Natural killer cell (primary cell): ENCODE data around the gene ATG101. TPM values are rescaled to one million over a fixed set of nuclear protein-coding genes. Genes with fewer than 3 reads are reported as not detected.
A peak's percentile ranks its signal among the peaks of the same experiment; 100 is the strongest.

ENCODE experiments used
- ATAC-seq, 3 donors: fragments of 150-1000 bp in 2 of 3; fragments of 200-7000 bp in 1 of 3; cut with Tn5 transposase; 1 replicate in 1 of 3; 2 replicates in 2 of 3; pipeline ENCODE4 v1.10.0; 2021; ENCODE audit warnings: mild to moderate bottlenecking in 2 of 3, moderate library complexity in 2 of 3
- DNase-seq, 2 donors: peaks; one replicate each; pipeline versions ENCODE4 v3.0.0 to v3.0.0-alpha.2; 2013 to 2021; ENCODE audit warnings: mixed read lengths in 1 of 2
- H3K27ac ChIP-seq: one replicate; pipeline ENCODE4 v1.5.1; 2013; ENCODE audit warnings: mild to moderate bottlenecking, low read length
- H3K27me3 ChIP-seq: one replicate; pipeline ENCODE4 v1.6.1; 2013; ENCODE audit warnings: low read length; ENCODE audit not compliant: control insufficient read depth, insufficient read depth
- H3K36me3 ChIP-seq: one replicate; pipeline ENCODE4 v1.6.1; 2013; ENCODE audit warnings: low read length; ENCODE audit not compliant: control insufficient read depth, insufficient read depth
- H3K4me1 ChIP-seq: one replicate; pipeline ENCODE4 v1.6.1; 2013; ENCODE audit warnings: low read length; ENCODE audit not compliant: control insufficient read depth, insufficient read depth
- H3K4me3 ChIP-seq: one replicate; pipeline ENCODE4 v1.5.1; 2013; ENCODE audit warnings: low read length
- H3K9me3 ChIP-seq: one replicate; pipeline ENCODE4 v1.6.1; 2013; ENCODE audit warnings: low read length; ENCODE audit not compliant: control insufficient read depth, insufficient read depth
- H3K27ac Mint-ChIP-seq, 2 donors: one replicate each; pipeline ENCODE4 v1.8.0; 2022; ENCODE audit warnings: mild to moderate bottlenecking in 2 of 2, mixed read lengths in 2 of 2, moderate library complexity in 1 of 2
- H3K27me3 Mint-ChIP-seq, 2 donors: one replicate each; pipeline ENCODE4 v1.8.0; 2022; ENCODE audit warnings: low read depth in 2 of 2, mixed read lengths in 2 of 2
- H3K36me3 Mint-ChIP-seq: one replicate; pipeline ENCODE4 v1.8.0; 2022; ENCODE audit warnings: mixed read lengths
- H3K4me1 Mint-ChIP-seq, 2 donors: one replicate each; pipeline ENCODE4 v1.8.0; 2022; ENCODE audit warnings: mixed read lengths in 2 of 2
- H3K4me3 Mint-ChIP-seq: one replicate; pipeline ENCODE4 v1.8.0; 2022; ENCODE audit warnings: mild to moderate bottlenecking, moderate library complexity, mixed read lengths
- H3K9me3 Mint-ChIP-seq, 2 donors: one replicate each; pipeline ENCODE4 v1.8.0; 2022; ENCODE audit warnings: mixed read lengths in 2 of 2
- WGBS: methylation state at CpG from one replicate; pipeline ENCODE4 v1.1.7; 2013; ENCODE audit warnings: missing lambda C conversion rate; ENCODE audit not compliant: insufficient coverage; 5-methylcytosine and 5-hydroxymethylcytosine counted together
- intact Hi-C: fragments of 100-400 bp; cut with micrococcal nuclease; formaldehyde crosslinking; loops from one replicate; pipeline ENCODE4 v1.14.2; 2022
- total RNA-seq, 4 donors: library from RNA; stranded (reverse); fragments of 120-200 nt in 1 of 4; gene quantifications; one replicate each; pipeline versions ENCODE4 v1.2.3 to v1.2.4, GENCODE V29; 2013 to 2022
- TF ChIP-seq, protein P1 (sequence below): fragments of 200-600 bp; IDR thresholded peaks from one replicate; pipeline ENCODE4 v1.8.0; 2022; ENCODE audit warnings: antibody characterized with exemption

Gene ATG101
- 10 to 100 TPM; 18.6 to 32.8 (median 23.3) TPM for total RNA-seq
- total RNA-seq (2013): 30.1 TPM

DNA sequence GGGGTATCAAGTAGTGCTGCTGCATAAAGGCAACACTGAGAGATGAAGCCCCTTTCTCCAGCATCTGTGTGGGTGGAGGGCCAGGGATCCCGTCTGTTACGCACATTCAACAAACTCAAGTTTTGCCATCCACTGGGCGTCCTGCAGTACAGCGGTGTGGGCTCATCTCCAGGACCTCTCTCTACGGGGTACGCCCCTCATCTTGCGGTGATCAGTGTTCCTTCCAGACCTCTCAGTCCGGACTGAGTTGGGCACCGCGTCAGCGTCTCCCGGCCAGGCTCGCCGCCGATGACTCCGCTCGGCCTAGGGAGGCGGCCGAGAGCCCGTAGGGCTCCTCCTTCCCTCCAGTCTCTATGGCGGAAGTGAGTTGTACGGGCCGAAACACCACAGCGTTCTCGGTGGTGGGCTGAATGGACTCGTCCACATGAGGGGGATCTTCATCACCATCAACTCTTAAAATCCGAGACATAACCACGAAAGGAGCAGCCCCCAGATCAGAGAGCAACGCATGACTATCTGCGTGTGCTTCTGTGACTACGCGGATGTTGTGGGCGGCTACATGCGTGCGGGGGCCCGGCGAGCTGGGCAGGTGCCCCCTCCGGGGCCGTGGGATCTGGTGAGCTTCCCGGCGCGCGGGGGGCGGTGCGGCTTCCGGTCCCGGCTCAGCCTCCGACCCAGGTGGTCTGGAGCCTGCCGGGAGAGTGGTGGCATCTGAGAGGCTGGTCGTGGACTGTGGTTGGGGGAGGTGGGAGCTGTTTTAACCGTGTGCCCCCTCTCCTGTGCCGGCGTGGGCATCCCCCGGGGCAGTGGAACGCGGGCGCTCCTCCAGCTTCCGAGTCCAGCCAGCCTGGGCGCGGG lies at the start of gene ATG101:
ATG101 (plus strand) TSS at position 652 of the 858 bp plus-strand sequence. CDS start 3,673 bp downstream, outside the sequence.
- Histone ChIP-seq H3K9me3 (no peaks in the 10 kb centered on the region), H3K27ac (peak within 1 kb of the TSS; percentile 88), H3K4me1 (peaks cover 34% of the 10 kb centered on the region), H3K4me3 (peak within 1 kb of the TSS; percentile 95), H3K27me3 (no peaks in the 10 kb centered on the region), H3K36me3 (peaks cover 15% of the 10 kb centered on the region)
- H3K4me1 Mint-ChIP-seq: peaks cover 42 to 48% of the 10 kb centered on the region in 2 donors
- ATAC-seq: peak; percentile 93 to 99 (median 94)
- WGBS: under 1% methylated on average over 59 of the region's 60 CpGs
- H3K9me3 Mint-ChIP-seq: no peaks in the 10 kb centered on the region
- peaks cover 9% of the 10 kb centered on the region for H3K36me3 Mint-ChIP-seq
- peaks cover 0 to 13% of the 10 kb centered on the region in 2 donors for H3K27me3 Mint-ChIP-seq
- TF ChIP-seq, protein P1, sequence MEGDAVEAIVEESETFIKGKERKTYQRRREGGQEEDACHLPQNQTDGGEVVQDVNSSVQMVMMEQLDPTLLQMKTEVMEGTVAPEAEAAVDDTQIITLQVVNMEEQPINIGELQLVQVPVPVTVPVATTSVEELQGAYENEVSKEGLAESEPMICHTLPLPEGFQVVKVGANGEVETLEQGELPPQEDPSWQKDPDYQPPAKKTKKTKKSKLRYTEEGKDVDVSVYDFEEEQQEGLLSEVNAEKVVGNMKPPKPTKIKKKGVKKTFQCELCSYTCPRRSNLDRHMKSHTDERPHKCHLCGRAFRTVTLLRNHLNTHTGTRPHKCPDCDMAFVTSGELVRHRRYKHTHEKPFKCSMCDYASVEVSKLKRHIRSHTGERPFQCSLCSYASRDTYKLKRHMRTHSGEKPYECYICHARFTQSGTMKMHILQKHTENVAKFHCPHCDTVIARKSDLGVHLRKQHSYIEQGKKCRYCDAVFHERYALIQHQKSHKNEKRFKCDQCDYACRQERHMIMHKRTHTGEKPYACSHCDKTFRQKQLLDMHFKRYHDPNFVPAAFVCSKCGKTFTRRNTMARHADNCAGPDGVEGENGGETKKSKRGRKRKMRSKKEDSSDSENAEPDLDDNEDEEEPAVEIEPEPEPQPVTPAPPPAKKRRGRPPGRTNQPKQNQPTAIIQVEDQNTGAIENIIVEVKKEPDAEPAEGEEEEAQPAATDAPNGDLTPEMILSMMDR: peak; percentile 63
- intact Hi-C loops: loop anchor here (1.0 kb wide), 2 partner anchors 18 to 44 kb away; partner anchors contain the start of gene NR4A1
- H3K27ac Mint-ChIP-seq: peak within 1 kb of the TSS; percentile 95 to 98
- DNase-seq: peak; percentile 84 to 95
- H3K4me3 Mint-ChIP-seq: peak within 1 kb of the TSS; percentile 96

DNA sequence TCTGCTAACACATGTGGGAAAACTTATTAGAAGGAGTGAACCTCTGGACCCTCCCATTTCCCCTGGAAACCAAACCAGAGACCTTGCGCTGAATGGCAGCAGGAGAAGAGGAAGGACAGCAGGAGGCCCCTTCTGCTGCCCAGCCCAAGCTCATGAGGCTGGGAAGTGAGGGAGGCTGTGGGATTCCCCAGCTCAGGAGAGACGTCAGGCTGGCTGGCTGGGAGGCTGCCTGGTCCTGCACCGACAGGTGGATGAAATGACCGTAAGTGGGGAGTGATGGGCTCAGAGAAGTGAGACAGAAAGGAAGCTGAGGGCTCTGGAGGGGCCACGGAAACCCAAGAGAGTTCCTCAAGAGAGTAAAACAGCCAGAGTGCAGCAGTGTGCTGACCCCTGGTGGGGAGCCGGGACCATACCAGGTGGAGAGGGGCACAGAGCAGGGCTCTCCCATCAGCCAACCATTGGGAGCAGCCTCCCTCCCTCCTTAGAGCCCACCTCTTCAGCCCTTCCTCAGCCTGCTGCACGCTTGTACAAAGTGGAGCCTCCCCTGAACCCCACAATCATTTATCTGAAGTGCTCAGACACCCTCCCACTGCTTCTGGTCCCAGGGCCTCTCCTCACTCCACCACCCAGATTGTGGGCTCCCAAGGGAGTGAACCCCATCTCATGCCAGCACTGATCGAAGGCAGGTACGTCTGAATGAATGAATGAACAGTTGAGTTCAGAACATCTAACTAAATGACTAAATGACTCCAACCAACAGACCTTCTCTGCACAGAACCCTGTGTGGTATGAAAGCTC lies 49.0 kb upstream of the ATG101 start:
- 7% methylated on average over 7 of the region's 9 CpGs for WGBS
- H3K27ac ChIP-seq: no peak overlapping the region
- Mint-ChIP-seq H3K9me3 (no peaks in the 10 kb centered on the region), H3K4me1 (peaks cover 30 to 38% of the 10 kb centered on the region in 2 donors), H3K36me3 (no peaks in the 10 kb centered on the region), H3K27me3 (no peaks in the 10 kb centered on the region), H3K4me3 (peak overlapping the region; percentile 74), H3K27ac (peak overlapping the region; percentile 12 to 82)
- H3K4me1 ChIP-seq: peaks cover 34% of the 10 kb centered on the region
- peak; percentile 53 to 80 for DNase-seq
- no peaks in the 10 kb centered on the region for H3K27me3 ChIP-seq
- TF ChIP-seq, protein P1: peak; percentile 60
- H3K36me3 ChIP-seq: no peaks in the 10 kb centered on the region
- ATAC-seq: peak; percentile 25 to 36 (median 26)
- no peak overlapping the region for H3K4me3 ChIP-seq
- no peaks in the 10 kb centered on the region for H3K9me3 ChIP-seq
- intact Hi-C loops: loop anchor here (1.0 kb wide), 1 partner anchor 27 kb away; no protein-coding TSS in a partner anchor

- Mint-ChIP-seq H3K4me1 (peaks cover 35 to 44% of the 10 kb centered on the region in 2 donors), H3K27ac (peak overlapping the region; percentile 82 to 85), H3K27me3 (no peaks in the 10 kb centered on the region), H3K36me3 (no peaks in the 10 kb centered on the region), H3K9me3 (no peaks in the 10 kb centered on the region), H3K4me3 (peak overlapping the region; percentile 94)
- no peak overlapping the region for H3K27ac ChIP-seq
- peak overlapping the region; percentile 39 for H3K4me3 ChIP-seq
- TF ChIP-seq, protein P1: no peak
- intact Hi-C loops: loop anchor here (1.0 kb wide), 1 partner anchor 17 kb away; the partner anchor contains the start of gene TAMALIN
- ATAC-seq: peak; percentile 1 to 6 (median 6)
- H3K36me3 ChIP-seq: no peaks in the 10 kb centered on the region
- peaks cover 39% of the 10 kb centered on the region for H3K4me1 ChIP-seq
- DNase-seq: no peak
- no peaks in the 10 kb centered on the region for H3K27me3 ChIP-seq
- WGBS: 10% methylated on average over 14 of the region's 14 CpGs
- no peaks in the 10 kb centered on the region for H3K9me3 ChIP-seq
Measured at GRCh38 chr12:52022841-52023181, 47.0 kb upstream of the ATG101 start.
